ENCODE data around the gene HOXA7. TPM values are rescaled to one million over a fixed set of nuclear protein-coding genes. Genes with fewer than 3 reads are reported as not detected.
A peak's percentile ranks its signal among the peaks of the same experiment; 100 is the strongest.

The HOXA7 gene
- total and polyA plus RNA-seq, 7 donors: 4.7 to 23.9 (median 9.1) TPM

- Histone ChIP-seq H3K27me3 (no peaks in the 10 kb centered on the region), H3K36me3 (no peaks in the 10 kb centered on the region), H3K9me3 (no peaks in the 10 kb centered on the region), H3K4me3 (peak within 1 kb of the TSS; percentile 80 to 85 (median 82)), H3K27ac (peak within 1 kb of the TSS in 3 of 4 donors; percentile 97 to 98 (median 98)), H3K4me1 (peaks cover 0 to 50% (median 42%) of the 10 kb centered on the region in 4 donors)
- WGBS, 2 donors: 1 to 2% methylated on average over 82 of the region's 82 CpGs
- intact Hi-C loops (cut with DNase I): loop anchor here (2.0 to 5.0 kb wide), 3 partner anchors 15 to 1308 kb away; partner anchors contain the start of gene HOXA2
- TF ChIP-seq CTCF (IDR thresholded peaks at IDR 0.05) (peak in 2 of 4 experiments; percentile 22 to 24), EP300 (IDR thresholded peaks at IDR 0.05) (no peak), POLR2AphosphoS5 (IDR thresholded peaks at IDR 0.05) (peak; percentile 74 to 92 (median 86)), POLR2A (IDR thresholded peaks at IDR 0.05) (peak; percentile 50 to 59)
- peak; percentile 97 for DNase-seq
These were observed 8.9 kb upstream of the HOXA7 start, which contains the start of gene HOXA9 for GRCh38 chr7:27165089-27165995. TSS of gene HOXA9 (minus strand) at chr7:27165537. CDS start at chr7:27165457, 80 bp downstream.

- TF ChIP-seq POLR2A (IDR thresholded peaks at IDR 0.05) (no peak), CTCF (IDR thresholded peaks at IDR 0.05) (peak in 1 of 4 experiments; percentile 43), EP300 (IDR thresholded peaks at IDR 0.05) (no peak), POLR2AphosphoS5 (IDR thresholded peaks at IDR 0.05) (peak in 2 of 4 donors; percentile 40 to 61)
- Histone ChIP-seq H3K4me3 (peak overlapping the region; percentile 80 to 85 (median 82)), H3K27me3 (no peaks in the 10 kb centered on the region), H3K4me1 (peaks cover 0 to 52% (median 44%) of the 10 kb centered on the region in 4 donors), H3K36me3 (no peaks in the 10 kb centered on the region), H3K9me3 (no peaks in the 10 kb centered on the region), H3K27ac (peak overlapping the region in 3 of 4 donors; percentile 97 to 98 (median 98))
- WGBS, 2 donors: 1 to 3% methylated on average over 47 of the region's 47 CpGs
- intact Hi-C loops (cut with DNase I): loop anchor here (2.0 to 5.0 kb wide), 3 partner anchors 14 to 1307 kb away; partner anchors contain the start of gene HOXA2
- DNase-seq: peak; percentile 87
These were observed 8.1 kb upstream of the HOXA7 start for GRCh38 chr7:27164367-27165088.

GRCh38 chr7:27164045-27164366, 7.5 kb upstream of the HOXA7 start:
- Histone ChIP-seq H3K27ac (peak overlapping the region in 3 of 4 donors; percentile 97 to 98 (median 98)), H3K36me3 (no peaks in the 10 kb centered on the region), H3K27me3 (no peaks in the 10 kb centered on the region), H3K4me3 (peak overlapping the region; percentile 80 to 85 (median 82)), H3K9me3 (no peaks in the 10 kb centered on the region), H3K4me1 (peaks cover 0 to 52% (median 44%) of the 10 kb centered on the region in 4 donors)
- 4 to 17% methylated on average over 12 of the region's 12 CpGs for WGBS, 2 donors
- TF ChIP-seq POLR2AphosphoS5 (IDR thresholded peaks at IDR 0.05): no peak
- TF ChIP-seq POLR2A (IDR thresholded peaks at IDR 0.05): no peak
- no peak for TF ChIP-seq CTCF (IDR thresholded peaks at IDR 0.05)
- TF ChIP-seq EP300 (IDR thresholded peaks at IDR 0.05): no peak
- DNase-seq: no peak
- intact Hi-C loops (cut with DNase I): loop anchor here (2.0 kb wide), 1 partner anchor 13 kb away; no protein-coding TSS in a partner anchor

- Histone ChIP-seq H3K36me3 (no peaks in the 10 kb centered on the region), H3K9me3 (no peaks in the 10 kb centered on the region), H3K27ac (peak overlapping the region in 3 of 4 donors; percentile 97 to 98 (median 98)), H3K4me1 (peaks cover 0 to 52% (median 44%) of the 10 kb centered on the region in 4 donors), H3K27me3 (no peaks in the 10 kb centered on the region), H3K4me3 (peak overlapping the region; percentile 80 to 85 (median 82))
- whole genome bisulfite sequencing, 2 donors: 6 to 23% methylated on average over 24 of the region's 24 CpGs
- intact Hi-C loops (cut with DNase I): loop anchor here (2.0 kb wide), 1 partner anchor 13 kb away; no protein-coding TSS in a partner anchor
- TF ChIP-seq POLR2A (IDR thresholded peaks at IDR 0.05) (no peak), POLR2AphosphoS5 (IDR thresholded peaks at IDR 0.05) (no peak), EP300 (IDR thresholded peaks at IDR 0.05) (no peak)
- DNase-seq: peak; percentile 67
These were observed 7.0 kb upstream of the HOXA7 start for GRCh38 chr7:27163288-27164044.
